Measurements from ENCODE around the gene IMMP2L. TPM values are rescaled to one million over a fixed set of nuclear protein-coding genes. Genes with fewer than 3 reads are reported as not detected.

The IMMP2L gene
- total and polyA plus RNA-seq, 4 donors = 7.3 to 21.1 (median 12.4) TPM

DNA sequence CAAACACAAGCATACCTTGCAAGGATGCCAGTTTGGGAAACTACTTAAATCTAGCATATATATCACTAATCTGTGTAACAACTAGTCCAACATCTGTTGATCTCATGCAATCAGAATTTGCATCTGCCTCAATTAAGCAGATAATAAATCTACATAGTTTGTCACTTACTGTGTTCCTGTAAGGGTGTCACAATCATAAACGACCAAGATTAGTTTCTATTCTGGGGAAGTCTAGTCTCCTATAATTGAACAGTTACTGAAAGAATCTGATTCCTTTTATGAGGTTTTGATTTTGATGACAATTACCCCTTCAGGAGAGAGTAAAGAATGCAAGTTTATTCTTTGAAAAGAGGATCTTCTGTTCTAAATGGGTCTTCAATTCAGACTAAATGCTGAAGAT lies 556.8 kb downstream of the IMMP2L start:
- H3K4me1 ChIP-seq (ENCODE audit: control insufficient read depth in 4 of 4, insufficient read depth in 4 of 4, low read length in 3 of 4) = no peaks in the 10 kb centered on the region
- no peaks in the 10 kb centered on the region for H3K9me3 ChIP-seq (ENCODE audit: control insufficient read depth in 4 of 4, low read length in 3 of 4)
- DNase-seq (ENCODE audit: low spot score) = no peak
- WGBS = 69% methylated on average over 1 of the region's 1 CpG
- H3K27ac ChIP-seq (ENCODE audit: low read depth in 1 of 2, low read length in 2 of 2) = no peak overlapping the region
- H3K4me3 ChIP-seq (ENCODE audit: low read depth in 1 of 3, low read length in 3 of 3) = no peak overlapping the region
- TF ChIP-seq, protein P1, sequence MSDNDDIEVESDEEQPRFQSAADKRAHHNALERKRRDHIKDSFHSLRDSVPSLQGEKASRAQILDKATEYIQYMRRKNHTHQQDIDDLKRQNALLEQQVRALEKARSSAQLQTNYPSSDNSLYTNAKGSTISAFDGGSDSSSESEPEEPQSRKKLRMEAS (IDR thresholded peaks at IDR 0.05) = no peak
- no peak for TF ChIP-seq YY1 (IDR thresholded peaks at IDR 0.05)
- TF ChIP-seq FOXA1 (IDR thresholded peaks at IDR 0.05) = no peak
- TF ChIP-seq, protein P2, sequence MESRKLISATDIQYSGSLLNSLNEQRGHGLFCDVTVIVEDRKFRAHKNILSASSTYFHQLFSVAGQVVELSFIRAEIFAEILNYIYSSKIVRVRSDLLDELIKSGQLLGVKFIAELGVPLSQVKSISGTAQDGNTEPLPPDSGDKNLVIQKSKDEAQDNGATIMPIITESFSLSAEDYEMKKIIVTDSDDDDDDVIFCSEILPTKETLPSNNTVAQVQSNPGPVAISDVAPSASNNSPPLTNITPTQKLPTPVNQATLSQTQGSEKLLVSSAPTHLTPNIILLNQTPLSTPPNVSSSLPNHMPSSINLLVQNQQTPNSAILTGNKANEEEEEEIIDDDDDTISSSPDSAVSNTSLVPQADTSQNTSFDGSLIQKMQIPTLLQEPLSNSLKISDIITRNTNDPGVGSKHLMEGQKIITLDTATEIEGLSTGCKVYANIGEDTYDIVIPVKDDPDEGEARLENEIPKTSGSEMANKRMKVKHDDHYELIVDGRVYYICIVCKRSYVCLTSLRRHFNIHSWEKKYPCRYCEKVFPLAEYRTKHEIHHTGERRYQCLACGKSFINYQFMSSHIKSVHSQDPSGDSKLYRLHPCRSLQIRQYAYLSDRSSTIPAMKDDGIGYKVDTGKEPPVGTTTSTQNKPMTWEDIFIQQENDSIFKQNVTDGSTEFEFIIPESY (IDR thresholded peaks at IDR 0.05) = no peak
- TF ChIP-seq GABPA (IDR thresholded peaks at IDR 0.05 in 1 of 2, conservative IDR thresholded peaks at IDR 0.05 in 1 of 2) = no peak
- TF ChIP-seq EGR1 (IDR thresholded peaks at IDR 0.05; ENCODE audit: low read depth in 2 of 2) = no peak
- no peak for TF ChIP-seq HNF4A (conservative IDR thresholded peaks at IDR 0.05)
- no peak for TF ChIP-seq TAF1 (conservative IDR thresholded peaks at IDR 0.05)
- TF ChIP-seq HNF4G (IDR thresholded peaks at IDR 0.05) = no peak
- TF ChIP-seq, protein P3, sequence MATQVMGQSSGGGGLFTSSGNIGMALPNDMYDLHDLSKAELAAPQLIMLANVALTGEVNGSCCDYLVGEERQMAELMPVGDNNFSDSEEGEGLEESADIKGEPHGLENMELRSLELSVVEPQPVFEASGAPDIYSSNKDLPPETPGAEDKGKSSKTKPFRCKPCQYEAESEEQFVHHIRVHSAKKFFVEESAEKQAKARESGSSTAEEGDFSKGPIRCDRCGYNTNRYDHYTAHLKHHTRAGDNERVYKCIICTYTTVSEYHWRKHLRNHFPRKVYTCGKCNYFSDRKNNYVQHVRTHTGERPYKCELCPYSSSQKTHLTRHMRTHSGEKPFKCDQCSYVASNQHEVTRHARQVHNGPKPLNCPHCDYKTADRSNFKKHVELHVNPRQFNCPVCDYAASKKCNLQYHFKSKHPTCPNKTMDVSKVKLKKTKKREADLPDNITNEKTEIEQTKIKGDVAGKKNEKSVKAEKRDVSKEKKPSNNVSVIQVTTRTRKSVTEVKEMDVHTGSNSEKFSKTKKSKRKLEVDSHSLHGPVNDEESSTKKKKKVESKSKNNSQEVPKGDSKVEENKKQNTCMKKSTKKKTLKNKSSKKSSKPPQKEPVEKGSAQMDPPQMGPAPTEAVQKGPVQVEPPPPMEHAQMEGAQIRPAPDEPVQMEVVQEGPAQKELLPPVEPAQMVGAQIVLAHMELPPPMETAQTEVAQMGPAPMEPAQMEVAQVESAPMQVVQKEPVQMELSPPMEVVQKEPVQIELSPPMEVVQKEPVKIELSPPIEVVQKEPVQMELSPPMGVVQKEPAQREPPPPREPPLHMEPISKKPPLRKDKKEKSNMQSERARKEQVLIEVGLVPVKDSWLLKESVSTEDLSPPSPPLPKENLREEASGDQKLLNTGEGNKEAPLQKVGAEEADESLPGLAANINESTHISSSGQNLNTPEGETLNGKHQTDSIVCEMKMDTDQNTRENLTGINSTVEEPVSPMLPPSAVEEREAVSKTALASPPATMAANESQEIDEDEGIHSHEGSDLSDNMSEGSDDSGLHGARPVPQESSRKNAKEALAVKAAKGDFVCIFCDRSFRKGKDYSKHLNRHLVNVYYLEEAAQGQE (IDR thresholded peaks at IDR 0.05) = no peak
- TF ChIP-seq RXRA (IDR thresholded peaks at IDR 0.05) = no peak
- TF ChIP-seq, protein P4, sequence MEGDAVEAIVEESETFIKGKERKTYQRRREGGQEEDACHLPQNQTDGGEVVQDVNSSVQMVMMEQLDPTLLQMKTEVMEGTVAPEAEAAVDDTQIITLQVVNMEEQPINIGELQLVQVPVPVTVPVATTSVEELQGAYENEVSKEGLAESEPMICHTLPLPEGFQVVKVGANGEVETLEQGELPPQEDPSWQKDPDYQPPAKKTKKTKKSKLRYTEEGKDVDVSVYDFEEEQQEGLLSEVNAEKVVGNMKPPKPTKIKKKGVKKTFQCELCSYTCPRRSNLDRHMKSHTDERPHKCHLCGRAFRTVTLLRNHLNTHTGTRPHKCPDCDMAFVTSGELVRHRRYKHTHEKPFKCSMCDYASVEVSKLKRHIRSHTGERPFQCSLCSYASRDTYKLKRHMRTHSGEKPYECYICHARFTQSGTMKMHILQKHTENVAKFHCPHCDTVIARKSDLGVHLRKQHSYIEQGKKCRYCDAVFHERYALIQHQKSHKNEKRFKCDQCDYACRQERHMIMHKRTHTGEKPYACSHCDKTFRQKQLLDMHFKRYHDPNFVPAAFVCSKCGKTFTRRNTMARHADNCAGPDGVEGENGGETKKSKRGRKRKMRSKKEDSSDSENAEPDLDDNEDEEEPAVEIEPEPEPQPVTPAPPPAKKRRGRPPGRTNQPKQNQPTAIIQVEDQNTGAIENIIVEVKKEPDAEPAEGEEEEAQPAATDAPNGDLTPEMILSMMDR (IDR thresholded peaks at IDR 0.05; ENCODE audit: low read depth, low read length, missing input control) = no peak
- TF ChIP-seq SP1 (IDR thresholded peaks at IDR 0.05) = no peak
- no peak for TF ChIP-seq NR2F2 (IDR thresholded peaks at IDR 0.05)
- H3K9ac ChIP-seq (ENCODE audit: low read depth in 1 of 2, low read length in 2 of 2) = no peak overlapping the region
- H3K36me3 ChIP-seq (ENCODE audit: control insufficient read depth in 4 of 4, insufficient read depth in 3 of 4, low read depth in 1 of 4, low read length in 3 of 4) = no peaks in the 10 kb centered on the region
- H3K27me3 ChIP-seq (ENCODE audit: control insufficient read depth in 4 of 4, insufficient read depth in 4 of 4, low read length in 3 of 4) = no peaks in the 10 kb centered on the region

DNA sequence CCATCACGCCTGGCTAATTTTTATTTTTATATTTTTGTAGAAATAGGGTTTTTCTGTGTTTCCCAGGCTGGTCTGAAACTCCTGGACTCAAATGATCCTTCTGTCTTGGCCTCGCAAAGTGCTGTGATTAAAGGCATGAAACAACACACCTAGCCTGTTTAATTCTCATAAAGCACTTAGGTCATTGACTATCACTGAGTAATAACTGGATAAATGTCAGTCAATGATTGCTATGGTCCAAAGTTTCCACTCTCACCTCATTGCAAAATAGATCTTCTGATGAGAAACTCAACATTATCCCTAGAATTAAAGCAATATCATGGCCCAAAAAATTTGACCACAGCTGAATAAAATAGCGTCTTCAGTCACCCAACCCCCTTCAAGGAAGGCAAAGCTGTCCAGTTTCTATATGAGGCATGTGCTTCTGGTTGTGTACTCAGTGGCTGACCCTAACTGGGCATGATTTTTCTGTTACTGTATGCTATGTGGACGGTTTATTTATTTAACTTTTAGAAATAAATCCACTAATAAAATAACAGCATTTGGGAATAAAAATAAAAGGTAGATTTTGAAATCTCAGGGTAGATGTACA lies 557.9 kb downstream of the IMMP2L start:
- WGBS = 87% methylated on average over 4 of the region's 4 CpGs
- no peak overlapping the region for H3K27ac ChIP-seq (ENCODE audit: low read depth in 1 of 2, low read length in 2 of 2)
- no peaks in the 10 kb centered on the region for H3K4me1 ChIP-seq (ENCODE audit: control insufficient read depth in 4 of 4, insufficient read depth in 4 of 4, low read length in 3 of 4)
- DNase-seq (ENCODE audit: low spot score) = no peak
- H3K27me3 ChIP-seq (ENCODE audit: control insufficient read depth in 4 of 4, insufficient read depth in 4 of 4, low read length in 3 of 4) = no peaks in the 10 kb centered on the region
- no peak for TF ChIP-seq FOXA2 (IDR thresholded peaks at IDR 0.05)
- H3K9me3 ChIP-seq (ENCODE audit: control insufficient read depth in 4 of 4, low read length in 3 of 4) = no peaks in the 10 kb centered on the region
- no peak overlapping the region for H3K4me3 ChIP-seq (ENCODE audit: low read depth in 1 of 3, low read length in 3 of 3)
- no peaks in the 10 kb centered on the region for H3K36me3 ChIP-seq (ENCODE audit: control insufficient read depth in 4 of 4, insufficient read depth in 3 of 4, low read depth in 1 of 4, low read length in 3 of 4)
- H3K9ac ChIP-seq (ENCODE audit: low read depth in 1 of 2, low read length in 2 of 2) = no peak overlapping the region

Data from liver (tissue), 9 donors.